ENCODE results near the gene ROR2.

GRCh38 chr9:91905237-91905650, 44.8 kb downstream of the ROR2 start:
- TF ChIP-seq CTCF (IDR thresholded peaks at IDR 0.05; ENCODE audit: insufficient read depth, low read length, poor library complexity, severe bottlenecking) (no peak), EZH2phosphoT487 (conservative IDR thresholded peaks at IDR 0.05; ENCODE audit: low read length) (no peak)
